ENCODE results near the gene TOMM70.
"Not testable (repeated sequence)": the region's sequence is repeated elsewhere in the genome, so short reads cannot be mapped to it uniquely, and the experiment has no call there.

The TOMM70 gene

GRCh38 chr3:100360757-100361496 is 40.0 kb downstream of the TOMM70 start:
- Histone ChIP-seq H3K4me3 (ENCODE audit: low read depth, low read length) (no peak overlapping the region), H3K27me3 (ENCODE audit: insufficient read depth, low read depth, severe bottlenecking) (no peaks in the 10 kb centered on the region), H3K36me3 (peaks cover 44% of the 10 kb centered on the region), H3K9me3 (ENCODE audit: severe bottlenecking) (no peaks in the 10 kb centered on the region), H3K27ac (no peak overlapping the region)
- DNase-seq: no peak
- no peak for TF ChIP-seq CTCF (IDR thresholded peaks at IDR 0.05; ENCODE audit: low read depth, low read length)

- H3K27me3 ChIP-seq (ENCODE audit: insufficient read depth, low read depth, severe bottlenecking): no peaks in the 10 kb centered on the region
Observed at GRCh38 chr3:100359035-100359434, 41.9 kb downstream of the TOMM70 start.

GRCh38 chr3:100358413-100358812 is 42.5 kb downstream of the TOMM70 start:
- Histone ChIP-seq H3K27me3 (ENCODE audit: insufficient read depth, low read depth, severe bottlenecking) (no peaks in the 10 kb centered on the region), H3K4me3 (ENCODE audit: low read depth, low read length) (no peak overlapping the region), H3K9me3 (ENCODE audit: severe bottlenecking) (no peaks in the 10 kb centered on the region), H3K36me3 (peaks cover 49% of the 10 kb centered on the region), H3K27ac (no peak overlapping the region)
- TF ChIP-seq CTCF (IDR thresholded peaks at IDR 0.05; ENCODE audit: low read depth, low read length): no peak
- no peak for DNase-seq

More at GRCh38 chr3:100359035-100359434, 41.9 kb downstream of the TOMM70 start:
- no peak overlapping the region for H3K27ac ChIP-seq
- peaks cover 51% of the 10 kb centered on the region for H3K36me3 ChIP-seq
- no peaks in the 10 kb centered on the region for H3K9me3 ChIP-seq (ENCODE audit: severe bottlenecking)
- DNase-seq: no peak
- no peak overlapping the region for H3K4me3 ChIP-seq (ENCODE audit: low read depth, low read length)
- no peak for TF ChIP-seq CTCF (IDR thresholded peaks at IDR 0.05; ENCODE audit: low read depth, low read length)

- no peak for TF ChIP-seq CTCF (IDR thresholded peaks at IDR 0.05; ENCODE audit: low read depth, low read length)
- no peak for DNase-seq
- Histone ChIP-seq H3K27me3 (ENCODE audit: insufficient read depth, low read depth, severe bottlenecking) (no peaks in the 10 kb centered on the region), H3K9me3 (ENCODE audit: severe bottlenecking) (no peaks in the 10 kb centered on the region), H3K27ac (no peak overlapping the region), H3K36me3 (peaks cover 62% of the 10 kb centered on the region), H3K4me3 (ENCODE audit: low read depth, low read length) (no peak overlapping the region)
Observed at GRCh38 chr3:100354850-100355249, 46.0 kb downstream of the TOMM70 start.

GRCh38 chr3:100352296-100353231 is 48.3 kb downstream of the TOMM70 start:
- Histone ChIP-seq H3K4me3 (ENCODE audit: low read depth, low read length) (no peak overlapping the region), H3K9me3 (ENCODE audit: severe bottlenecking) (no peaks in the 10 kb centered on the region), H3K27ac (no peak overlapping the region), H3K27me3 (ENCODE audit: insufficient read depth, low read depth, severe bottlenecking) (no peaks in the 10 kb centered on the region), H3K36me3 (peaks cover 77% of the 10 kb centered on the region)
- no peak for TF ChIP-seq CTCF (IDR thresholded peaks at IDR 0.05; ENCODE audit: low read depth, low read length)
- DNase-seq: no peak

- not testable (repeated sequence) for H3K27me3 ChIP-seq (ENCODE audit: insufficient read depth, low read depth, severe bottlenecking); H3K4me3 ChIP-seq (ENCODE audit: low read depth, low read length)
- H3K36me3 ChIP-seq: peaks cover 80% of the 10 kb centered on the region
Observed at GRCh38 chr3:100351770-100352169, 49.1 kb downstream of the TOMM70 start.

More at GRCh38 chr3:100351770-100352169, 49.1 kb downstream of the TOMM70 start:
- H3K27ac ChIP-seq; DNase-seq; H3K9me3 ChIP-seq (ENCODE audit: severe bottlenecking): not testable (repeated sequence)

Measured in WERI-Rb-1 (cell line).